Kidney (tissue), 14 donors: ENCODE measurements around the gene ME1. TPM values are rescaled to one million over a fixed set of nuclear protein-coding genes. Genes with fewer than 3 reads are reported as not detected.

Experiments used
- DNase-seq, 5 donors: peaks; one replicate each; pipeline ENCODE4 v3.0.0-alpha.2; 2013 to 2020
- FAIRE-seq: peaks from 2 replicates; lab custom pipeline; 2012; peaks lifted over from hg19 to GRCh38; lab: Jason Lieb, UNC
- H3K27ac ChIP-seq, 2 donors: one replicate each; pipeline ENCODE4 v1.7.0; 2013; ENCODE audit warnings: low read depth in 2 of 2, low read length in 2 of 2, inconsistent platforms in 1 of 2
- H3K27me3 ChIP-seq: one replicate; pipeline ENCODE4 v1.7.1; 2013; ENCODE audit warnings: low read length, inconsistent platforms; ENCODE audit not compliant: control insufficient read depth, insufficient read depth
- H3K36me3 ChIP-seq, 3 donors: one replicate each; pipeline versions ENCODE4 v1.7.0 to v1.7.1; 2013; ENCODE audit warnings: low read length in 3 of 3, control low read depth in 1 of 3, inconsistent platforms in 1 of 3; ENCODE audit not compliant: insufficient read depth in 3 of 3, control insufficient read depth in 2 of 3
- H3K4me1 ChIP-seq, 3 donors: one replicate each; pipeline versions ENCODE4 v1.7.0 to v1.7.1; 2013; ENCODE audit warnings: low read length in 3 of 3, inconsistent platforms in 1 of 3, low read depth in 1 of 3; ENCODE audit not compliant: control insufficient read depth in 2 of 3, insufficient read depth in 2 of 3
- H3K4me3 ChIP-seq, 3 donors: one replicate each; pipeline versions ENCODE4 v1.7.0 to v1.8.1; 2013; ENCODE audit warnings: low read length in 3 of 3, control low read depth in 1 of 3, inconsistent platforms in 1 of 3
- H3K9ac ChIP-seq, 3 donors: one replicate each; pipeline versions ENCODE4 v1.7.0 to v1.7.1; 2013; ENCODE audit warnings: low read length in 3 of 3, control low read depth in 1 of 3, inconsistent platforms in 1 of 3
- H3K9me3 ChIP-seq, 3 donors: one replicate each; pipeline versions ENCODE4 v1.7.0 to v1.7.1; 2013; ENCODE audit warnings: low read length in 3 of 3, control low read depth in 1 of 3, inconsistent platforms in 1 of 3; ENCODE audit not compliant: control insufficient read depth in 2 of 3, insufficient read depth in 1 of 3
- CTCF ChIP-seq: IDR thresholded peaks from 3 replicates; pipeline ENCODE4 v1.5.1; 2012; ENCODE audit warnings: mild to moderate bottlenecking, moderate library complexity, borderline replicate concordance; ENCODE audit not compliant: insufficient read depth; ENCODE audit errors: extremely low read depth
- intact Hi-C: fragments of 100-400 bp; cut with DNase I; formaldehyde crosslinking; loops from one replicate; pipeline ENCODE4 v1.11.1; 2022
- polyA plus RNA-seq: library from polyadenylated mRNA; stranded (reverse); fragments of 350-450 nt; fragmentation: Illumina TruSeq; extraction: RNeasy Lipid Tissue Mini Kit (QIAGEN cat#74804); gene quantifications from one replicate; pipeline ENCODE4 v1.2.3, GENCODE V29; 2014; ENCODE audit warnings: low read depth, low replicate concordance; ENCODE audit not compliant: insufficient read depth
- total RNA-seq: library from RNA; stranded (reverse); fragmentation: NEBNext Ultra II Directional; extraction: Animal tissue kit (Norgen Biotek cat#: 25700); gene quantifications from one replicate; pipeline ENCODE4 v1.2.1, GENCODE V29; 2021
- donor health status: control.
- donor health status: control.
- donor health status: control.
- donor health status: control.
- donor health status: control.
- donor health status: DM: yes; HTN: yes; CAD: no.
- donor health status: Normal renal cell carcinoma (clear cell type).

Gene ME1
- total and polyA plus RNA-seq, 2 donors from 2014 or later = 3.3 to 5.5 TPM

- intact Hi-C loops = no loop called here
- DNase-seq (no peak), FAIRE-seq (no peak)
- Histone ChIP-seq H3K27ac (no peak overlapping the region), H3K27me3 (no peaks in the 10 kb centered on the region), H3K9me3 (no peaks in the 10 kb centered on the region), H3K4me1 (no peaks in the 10 kb centered on the region), H3K9ac (no peak overlapping the region), H3K36me3 (no peaks in the 10 kb centered on the region), H3K4me3 (no peak overlapping the region)
- TF ChIP-seq CTCF = no peak
Observed at GRCh38 chr6:83413068-83413467, 17.8 kb downstream of the ME1 start.

- no peak overlapping the region for H3K27ac ChIP-seq
- FAIRE-seq = no peak
- intact Hi-C loops = no loop called here
- no peak for DNase-seq
- H3K27me3 ChIP-seq = no peaks in the 10 kb centered on the region
- TF ChIP-seq CTCF = no peak
- no peak overlapping the region for H3K4me3 ChIP-seq
- no peaks in the 10 kb centered on the region for H3K9me3 ChIP-seq
- H3K36me3 ChIP-seq = no peaks in the 10 kb centered on the region
- H3K4me1 ChIP-seq = no peaks in the 10 kb centered on the region
- H3K9ac ChIP-seq = no peak overlapping the region
Observed at GRCh38 chr6:83411731-83412130, 19.1 kb downstream of the ME1 start.

GRCh38 chr6:83403191-83403590 is 27.7 kb downstream of the ME1 start:
- intact Hi-C loops = no loop called here
- FAIRE-seq = no peak

More at GRCh38 chr6:83403191-83403590, 27.7 kb downstream of the ME1 start:
- no peak overlapping the region for H3K4me3 ChIP-seq
- DNase-seq = no peak
- no peaks in the 10 kb centered on the region for H3K9me3 ChIP-seq
- no peak overlapping the region for H3K9ac ChIP-seq
- no peaks in the 10 kb centered on the region for H3K36me3 ChIP-seq
- H3K27ac ChIP-seq = no peak overlapping the region
- TF ChIP-seq CTCF = no peak
- H3K4me1 ChIP-seq = no peaks in the 10 kb centered on the region
- H3K27me3 ChIP-seq = no peaks in the 10 kb centered on the region
